Nephron (organoid): ENCODE measurements around the gene TSPYL1.

Source experiments
- H3K27ac Mint-ChIP-seq, 3 experiments: 2 replicates each; pipeline ENCODE4 v1.8.0; 2020; ENCODE audit warnings: mixed read lengths in 3 of 3, mild to moderate bottlenecking in 2 of 3, moderate library complexity in 1 of 3
- H3K27me3 Mint-ChIP-seq: 2 replicates; pipeline ENCODE4 v1.8.0; 2021; ENCODE audit warnings: low read depth, mild to moderate bottlenecking, moderate library complexity, mixed read lengths
- H3K36me3 Mint-ChIP-seq: 2 replicates; pipeline ENCODE4 v1.8.0; 2020; ENCODE audit warnings: low read depth, mixed read lengths
- H3K4me1 Mint-ChIP-seq: 2 replicates; pipeline ENCODE4 v1.8.0; 2020; ENCODE audit warnings: mixed read lengths
- H3K4me3 Mint-ChIP-seq, 3 experiments: 2 replicates each; pipeline ENCODE4 v1.8.0; 2020; ENCODE audit warnings: mild to moderate bottlenecking in 3 of 3, mixed read lengths in 3 of 3, moderate library complexity in 2 of 3
- H3K9me3 Mint-ChIP-seq: 2 replicates; pipeline ENCODE4 v1.8.0; 2020; ENCODE audit warnings: mixed read lengths
- CTCF ChIP-seq, 3 experiments: fragments of 200-600 bp; sonication (generic); IDR thresholded peaks; one replicate each; pipeline ENCODE4 v1.5.0; 2021; ENCODE audit warnings: antibody characterized with exemption in 3 of 3; ENCODE audit not compliant: unreplicated experiment in 3 of 3

The TSPYL1 gene

GRCh38 chr6:116246089-116246488, 33.6 kb downstream of the TSPYL1 start:
- no peaks in the 10 kb centered on the region for H3K9me3 Mint-ChIP-seq
- no peak overlapping the region for H3K27ac Mint-ChIP-seq
- no peak overlapping the region for H3K4me3 Mint-ChIP-seq
- no peak for TF ChIP-seq CTCF (IDR thresholded peaks at IDR 0.05; ENCODE audit: unreplicated experiment in 3 of 3)
- H3K27me3 Mint-ChIP-seq: no peaks in the 10 kb centered on the region
- peaks cover 8% of the 10 kb centered on the region for H3K4me1 Mint-ChIP-seq
- peaks cover 19% of the 10 kb centered on the region for H3K36me3 Mint-ChIP-seq

- H3K4me1 Mint-ChIP-seq: peaks cover 8% of the 10 kb centered on the region
- TF ChIP-seq CTCF (IDR thresholded peaks at IDR 0.05; ENCODE audit: unreplicated experiment in 3 of 3): no peak
- no peaks in the 10 kb centered on the region for H3K9me3 Mint-ChIP-seq
- H3K27ac Mint-ChIP-seq: no peak overlapping the region
- H3K4me3 Mint-ChIP-seq: no peak overlapping the region
- H3K27me3 Mint-ChIP-seq: no peaks in the 10 kb centered on the region
- peaks cover 20% of the 10 kb centered on the region for H3K36me3 Mint-ChIP-seq
Observed at GRCh38 chr6:116244284-116244683, 35.4 kb downstream of the TSPYL1 start.

GRCh38 chr6:116239856-116240255, 39.9 kb downstream of the TSPYL1 start:
- no peak overlapping the region for H3K27ac Mint-ChIP-seq
- no peaks in the 10 kb centered on the region for H3K27me3 Mint-ChIP-seq
- TF ChIP-seq CTCF (IDR thresholded peaks at IDR 0.05; ENCODE audit: unreplicated experiment in 3 of 3): no peak
- no peak overlapping the region for H3K4me3 Mint-ChIP-seq
- no peaks in the 10 kb centered on the region for H3K9me3 Mint-ChIP-seq
- H3K36me3 Mint-ChIP-seq: peaks cover 11% of the 10 kb centered on the region
- H3K4me1 Mint-ChIP-seq: no peaks in the 10 kb centered on the region

GRCh38 chr6:116239256-116239655, 40.5 kb downstream of the TSPYL1 start:
- H3K4me3 Mint-ChIP-seq: no peak overlapping the region
- peaks cover 11% of the 10 kb centered on the region for H3K36me3 Mint-ChIP-seq
- no peaks in the 10 kb centered on the region for H3K9me3 Mint-ChIP-seq
- no peaks in the 10 kb centered on the region for H3K27me3 Mint-ChIP-seq
- H3K4me1 Mint-ChIP-seq: no peaks in the 10 kb centered on the region
- TF ChIP-seq CTCF (IDR thresholded peaks at IDR 0.05; ENCODE audit: unreplicated experiment in 3 of 3): no peak
- H3K27ac Mint-ChIP-seq: no peak overlapping the region

GRCh38 chr6:116238083-116238482, 41.6 kb downstream of the TSPYL1 start:
- Mint-ChIP-seq H3K27me3 (no peaks in the 10 kb centered on the region), H3K36me3 (peaks cover 11% of the 10 kb centered on the region), H3K27ac (no peak overlapping the region), H3K4me3 (no peak overlapping the region), H3K9me3 (no peaks in the 10 kb centered on the region), H3K4me1 (no peaks in the 10 kb centered on the region)
- no peak for TF ChIP-seq CTCF (IDR thresholded peaks at IDR 0.05; ENCODE audit: unreplicated experiment in 3 of 3)

GRCh38 chr6:116234689-116235088, 45.0 kb downstream of the TSPYL1 start:
- no peaks in the 10 kb centered on the region for H3K9me3 Mint-ChIP-seq
- H3K27me3 Mint-ChIP-seq: no peaks in the 10 kb centered on the region
- H3K4me1 Mint-ChIP-seq: no peaks in the 10 kb centered on the region
- peaks cover 2% of the 10 kb centered on the region for H3K36me3 Mint-ChIP-seq
- peak overlapping the region in 1 of 3 experiments; percentile 41 for H3K27ac Mint-ChIP-seq
- no peak for TF ChIP-seq CTCF (IDR thresholded peaks at IDR 0.05; ENCODE audit: unreplicated experiment in 3 of 3)
- H3K4me3 Mint-ChIP-seq: no peak overlapping the region
